ENCODE measurements around the gene SELENON. TPM values are rescaled to one million over a fixed set of nuclear protein-coding genes. Genes with fewer than 3 reads are reported as not detected.

Gene SELENON
- total and polyA plus RNA-seq, 8 donors = 85.2 to 107 (median 96.4) TPM

- Histone ChIP-seq H3K36me3 (peaks cover 0 to 41% of the 10 kb centered on the region in 2 donors), H3K27ac (peak overlapping the region in 1 of 2 donors; percentile 29)
- TF ChIP-seq CTCF (IDR thresholded peaks at IDR 0.05) = no peak
These were observed 4.4 kb downstream of the SELENON start for GRCh38 chr1:25804244-25804963.

GRCh38 chr1:25804964-25805862, 5.2 kb downstream of the SELENON start:
- ATAC-seq = peak; percentile 3
- Histone ChIP-seq H3K27me3 (no peaks in the 10 kb centered on the region), H3K9me3 (no peaks in the 10 kb centered on the region), H3K4me1 (peaks cover 28 to 71% of the 10 kb centered on the region in 2 donors), H3K36me3 (peaks cover 0 to 49% of the 10 kb centered on the region in 2 donors), H3K27ac (peak overlapping the region; percentile 29 to 37), H3K4me3 (no peak overlapping the region)
- intact Hi-C loops (cut with DNase I) = no loop called here
- no peak for TF ChIP-seq CTCF (IDR thresholded peaks at IDR 0.05)
- DNase-seq = no peak

More at GRCh38 chr1:25804244-25804963, 4.4 kb downstream of the SELENON start:
- DNase-seq = no peak
- Histone ChIP-seq H3K4me3 (no peak overlapping the region), H3K9me3 (no peaks in the 10 kb centered on the region), H3K27me3 (no peaks in the 10 kb centered on the region), H3K4me1 (peaks cover 28 to 68% of the 10 kb centered on the region in 2 donors)
- intact Hi-C loops (cut with DNase I) = no loop called here
- ATAC-seq = no peak

- no peaks in the 10 kb centered on the region for H3K9me3 ChIP-seq
- intact Hi-C loops (cut with DNase I) = no loop called here
- peaks cover 0 to 54% of the 10 kb centered on the region in 2 donors for H3K36me3 ChIP-seq
- ATAC-seq (peak; percentile 38), DNase-seq (no peak)
- TF ChIP-seq CTCF (IDR thresholded peaks at IDR 0.05) = no peak
- peaks cover 24 to 72% of the 10 kb centered on the region in 2 donors for H3K4me1 ChIP-seq
- H3K27me3 ChIP-seq = no peaks in the 10 kb centered on the region
- H3K27ac ChIP-seq = peak overlapping the region in 1 of 2 donors; percentile 37
- no peak overlapping the region for H3K4me3 ChIP-seq
These were observed 5.9 kb downstream of the SELENON start for GRCh38 chr1:25805863-25806225.

- Histone ChIP-seq H3K36me3 (peaks cover 0 to 57% of the 10 kb centered on the region in 2 donors), H3K9me3 (no peaks in the 10 kb centered on the region)
- intact Hi-C loops (cut with DNase I) = no loop called here
These were observed 6.4 kb downstream of the SELENON start for GRCh38 chr1:25806418-25806817.

More at GRCh38 chr1:25806418-25806817, 6.4 kb downstream of the SELENON start:
- Histone ChIP-seq H3K4me1 (peaks cover 19 to 71% of the 10 kb centered on the region in 2 donors), H3K27ac (no peak overlapping the region), H3K27me3 (no peaks in the 10 kb centered on the region), H3K4me3 (no peak overlapping the region)
- DNase-seq (no peak), ATAC-seq (no peak)
- no peak for TF ChIP-seq CTCF (IDR thresholded peaks at IDR 0.05)

Data from left lung (tissue), 10 donors.